Skeletal muscle tissue (tissue), 4 donors: Measurements from ENCODE around the gene RANBP3. TPM values are rescaled to one million over a fixed set of nuclear protein-coding genes. Genes with fewer than 3 reads are reported as not detected.
A peak's percentile ranks its signal among the peaks of the same experiment; 100 is the strongest.

Source experiments
- H3K27ac ChIP-seq: one replicate; pipeline ENCODE4 v1.7.0; 2013; ENCODE audit warnings: mild to moderate bottlenecking, low read depth, low read length, inconsistent platforms
- H3K27me3 ChIP-seq, 3 donors: one replicate each; pipeline ENCODE4 v1.7.0; 2013; ENCODE audit warnings: low read length in 3 of 3; ENCODE audit not compliant: control insufficient read depth in 3 of 3, insufficient read depth in 3 of 3
- H3K36me3 ChIP-seq, 3 donors: one replicate each; pipeline ENCODE4 v1.7.0; 2013; ENCODE audit warnings: low read length in 3 of 3; ENCODE audit not compliant: control insufficient read depth in 3 of 3, insufficient read depth in 3 of 3
- H3K4me1 ChIP-seq, 3 donors: one replicate each; pipeline ENCODE4 v1.7.0; 2013; ENCODE audit warnings: low read length in 3 of 3, mild to moderate bottlenecking in 3 of 3; ENCODE audit not compliant: control insufficient read depth in 3 of 3, insufficient read depth in 3 of 3
- H3K4me3 ChIP-seq, 3 donors: one replicate each; pipeline ENCODE4 v1.7.0; 2013; ENCODE audit warnings: low read length in 3 of 3
- H3K9ac ChIP-seq, 3 donors: one replicate each; pipeline ENCODE4 v1.7.0; 2013; ENCODE audit warnings: low read length in 3 of 3, mild to moderate bottlenecking in 3 of 3, moderate library complexity in 2 of 3, low read depth in 1 of 3
- H3K9me3 ChIP-seq, 3 donors: one replicate each; pipeline ENCODE4 v1.7.0; 2013; ENCODE audit warnings: low read length in 3 of 3; ENCODE audit not compliant: control insufficient read depth in 3 of 3
- total RNA-seq: library from RNA; depleted of rRNA; stranded (reverse); fragments of >200 nt; gene quantifications from one replicate; pipeline ENCODE4 v1.2.3, GENCODE V29; 2014
- donor health status: Osteomylitis.

RANBP3 gene
- total RNA-seq, 1 donor from 2014 or later: 26.6 TPM

- Histone ChIP-seq H3K27ac (no peak overlapping the region), H3K27me3 (no peaks in the 10 kb centered on the region), H3K9ac (no peak overlapping the region), H3K4me1 (no peaks in the 10 kb centered on the region), H3K4me3 (no peak overlapping the region), H3K9me3 (no peaks in the 10 kb centered on the region), H3K36me3 (peaks cover 13 to 14% (median 14%) of the 10 kb centered on the region in 3 donors)
These were observed 66.6 kb downstream of the RANBP3 start for GRCh38 chr19:5911366-5911765.

- Histone ChIP-seq H3K27me3 (no peaks in the 10 kb centered on the region), H3K9me3 (no peaks in the 10 kb centered on the region), H3K4me3 (no peak overlapping the region), H3K4me1 (peaks cover 2 to 4% (median 3%) of the 10 kb centered on the region in 3 donors), H3K9ac (no peak overlapping the region), H3K36me3 (peaks cover 8 to 11% (median 8%) of the 10 kb centered on the region in 3 donors), H3K27ac (no peak overlapping the region)
These were observed 67.4 kb downstream of the RANBP3 start for GRCh38 chr19:5910638-5910907.

- H3K9me3 ChIP-seq: no peaks in the 10 kb centered on the region
- peaks cover 4 to 13% (median 11%) of the 10 kb centered on the region in 3 donors for H3K4me1 ChIP-seq
- peaks cover 8 to 11% (median 8%) of the 10 kb centered on the region in 3 donors for H3K36me3 ChIP-seq
- H3K9ac ChIP-seq: no peak overlapping the region
- H3K27me3 ChIP-seq: no peaks in the 10 kb centered on the region
- no peak overlapping the region for H3K27ac ChIP-seq
- no peak overlapping the region for H3K4me3 ChIP-seq
These were observed 69.0 kb downstream of the RANBP3 start for GRCh38 chr19:5908773-5909442.

- H3K27ac ChIP-seq: no peak overlapping the region
- peaks cover 14 to 29% (median 22%) of the 10 kb centered on the region in 3 donors for H3K4me1 ChIP-seq
- H3K27me3 ChIP-seq: no peaks in the 10 kb centered on the region
- no peaks in the 10 kb centered on the region for H3K9me3 ChIP-seq
- peaks cover 8 to 11% (median 8%) of the 10 kb centered on the region in 3 donors for H3K36me3 ChIP-seq
- no peak overlapping the region for H3K9ac ChIP-seq
- no peak overlapping the region for H3K4me3 ChIP-seq
These were observed 70.7 kb downstream of the RANBP3 start for GRCh38 chr19:5907241-5907640.

- Histone ChIP-seq H3K4me3 (peak overlapping the region; percentile 71 to 98 (median 86)), H3K27ac (peak overlapping the region; percentile 95), H3K4me1 (peaks cover 15 to 30% (median 22%) of the 10 kb centered on the region in 3 donors), H3K9me3 (no peaks in the 10 kb centered on the region), H3K36me3 (peaks cover 8 to 11% (median 11%) of the 10 kb centered on the region in 3 donors), H3K9ac (peak overlapping the region; percentile 48 to 92 (median 79)), H3K27me3 (no peaks in the 10 kb centered on the region)
These were observed 72.7 kb downstream of the RANBP3 start for GRCh38 chr19:5905114-5905778.

- H3K27me3 ChIP-seq: no peaks in the 10 kb centered on the region
- H3K36me3 ChIP-seq: peaks cover 4 to 7% (median 6%) of the 10 kb centered on the region in 3 donors
- peaks cover 15 to 30% (median 22%) of the 10 kb centered on the region in 3 donors for H3K4me1 ChIP-seq
- H3K9me3 ChIP-seq: no peaks in the 10 kb centered on the region
- peak within 1 kb of the TSS; percentile 95 for H3K27ac ChIP-seq
- H3K4me3 ChIP-seq: peak within 1 kb of the TSS; percentile 96 to 98 (median 97)
- peak within 1 kb of the TSS; percentile 96 to 99 (median 98) for H3K9ac ChIP-seq
These were observed 73.4 kb downstream of the RANBP3 start, which contains the start of gene VMAC for GRCh38 chr19:5904352-5905113. Gene VMAC (plus strand): TSS chr19:5904872. CDS start chr19:5904891, 19 bp downstream.

GRCh38 chr19:5903624-5904351, 74.2 kb downstream of the RANBP3 start, which contains the start of gene NDUFA11:
Gene NDUFA11 (minus strand): TSS chr19:5903790. CDS start chr19:5903708, 82 bp downstream.
- Histone ChIP-seq H3K27ac (peak within 1 kb of the TSS; percentile 95), H3K9ac (peak within 1 kb of the TSS; percentile 96 to 99 (median 98)), H3K27me3 (no peaks in the 10 kb centered on the region), H3K4me1 (peaks cover 15 to 30% (median 22%) of the 10 kb centered on the region in 3 donors), H3K9me3 (no peaks in the 10 kb centered on the region), H3K36me3 (peaks cover 2 to 7% (median 4%) of the 10 kb centered on the region in 3 donors), H3K4me3 (peak within 1 kb of the TSS; percentile 96 to 98 (median 97))

- Histone ChIP-seq H3K9ac (peak overlapping the region; percentile 96 to 99 (median 98)), H3K36me3 (peaks cover 2 to 5% (median 4%) of the 10 kb centered on the region in 3 donors), H3K27ac (peak overlapping the region; percentile 95), H3K4me1 (peaks cover 15 to 30% (median 22%) of the 10 kb centered on the region in 3 donors), H3K9me3 (no peaks in the 10 kb centered on the region), H3K27me3 (no peaks in the 10 kb centered on the region), H3K4me3 (peak overlapping the region; percentile 96 to 98 (median 97))
These were observed 74.8 kb downstream of the RANBP3 start for GRCh38 chr19:5903056-5903623.

- H3K27ac ChIP-seq: no peak overlapping the region
- no peaks in the 10 kb centered on the region for H3K9me3 ChIP-seq
- H3K4me1 ChIP-seq: peaks cover 15 to 30% (median 22%) of the 10 kb centered on the region in 3 donors
These were observed 77.0 kb downstream of the RANBP3 start for GRCh38 chr19:5900976-5901375.

More at GRCh38 chr19:5900976-5901375, 77.0 kb downstream of the RANBP3 start:
- no peak overlapping the region for H3K4me3 ChIP-seq
- H3K27me3 ChIP-seq: no peaks in the 10 kb centered on the region
- peaks cover 5 to 10% (median 8%) of the 10 kb centered on the region in 3 donors for H3K36me3 ChIP-seq
- no peak overlapping the region for H3K9ac ChIP-seq
